Central memory CD8-positive, alpha-beta T cell (primary cell): ENCODE data around the gene CORO6.

Experiments
- ATAC-seq: fragments of 150-1000 bp; cut with Tn5 transposase; replicated peaks from 2 replicates; pipeline ENCODE4 v1.10.0; 2022; ENCODE audit warnings: mild to moderate bottlenecking, moderate FRiP score, moderate number of reproducible peaks; ENCODE audit not compliant: poor library complexity, severe bottlenecking; ENCODE audit errors: extremely low read depth
- DNase-seq, 2 donors: peaks; one replicate each; pipeline ENCODE4 v3.0.0; 2021; ENCODE audit warnings: low spot score in 2 of 2
- H3K27ac Mint-ChIP-seq: one replicate; pipeline ENCODE4 v1.8.0; 2022; ENCODE audit warnings: low read depth, mild to moderate bottlenecking, moderate library complexity, mixed read lengths
- H3K27me3 Mint-ChIP-seq: one replicate; pipeline ENCODE4 v1.8.0; 2022; ENCODE audit warnings: mixed read lengths
- H3K36me3 Mint-ChIP-seq: one replicate; pipeline ENCODE4 v1.8.0; 2022; ENCODE audit warnings: mild to moderate bottlenecking, moderate library complexity, mixed read lengths; ENCODE audit not compliant: insufficient read depth
- H3K4me1 Mint-ChIP-seq: one replicate; pipeline ENCODE4 v1.8.0; 2022; ENCODE audit warnings: mixed read lengths
- H3K4me3 Mint-ChIP-seq: one replicate; pipeline ENCODE4 v1.8.0; 2022; ENCODE audit warnings: mild to moderate bottlenecking, moderate library complexity, mixed read lengths
- H3K9me3 Mint-ChIP-seq: one replicate; pipeline ENCODE4 v1.8.0; 2022; ENCODE audit warnings: mixed read lengths

The CORO6 gene

DNA sequence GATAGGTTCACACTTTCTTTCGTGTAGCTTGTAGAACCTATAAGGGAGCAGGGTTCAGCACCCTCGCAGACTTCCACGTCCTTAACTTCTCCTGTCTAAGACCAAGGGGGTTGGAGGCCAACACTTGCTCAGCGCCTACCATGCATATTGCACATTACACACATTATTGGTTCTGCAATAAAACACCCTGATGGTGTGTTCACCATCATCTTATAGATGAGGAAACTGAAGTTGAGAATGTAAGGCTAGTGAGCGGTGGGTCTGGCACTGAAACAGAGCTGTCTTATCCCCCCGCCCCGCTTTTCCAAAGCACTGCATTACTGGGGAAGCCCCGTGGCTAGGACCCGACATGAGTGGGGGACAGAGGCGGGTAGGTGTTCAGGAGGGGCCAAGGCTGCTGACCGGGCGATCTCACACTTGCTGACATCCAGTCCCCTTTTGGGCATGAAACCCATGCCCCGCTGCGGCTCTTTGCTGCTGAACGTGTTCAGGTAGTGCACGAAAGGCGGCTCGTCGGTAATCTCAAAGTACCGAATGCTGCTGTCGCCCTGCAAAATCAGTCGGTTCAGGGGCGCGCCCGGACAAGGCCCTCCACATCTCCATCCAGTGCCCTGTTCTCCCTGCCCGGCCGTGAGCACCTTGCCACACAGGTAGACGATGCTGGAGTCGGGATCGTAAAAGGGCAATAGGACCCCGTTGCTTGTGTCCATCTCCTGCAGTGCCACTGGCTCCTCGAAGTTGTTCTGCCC is 6.2 kb downstream of the CORO6 start:
- peaks cover 4% of the 10 kb centered on the region for H3K36me3 Mint-ChIP-seq
- no peaks in the 10 kb centered on the region for H3K27me3 Mint-ChIP-seq
- DNase-seq (no peak), ATAC-seq (no peak)
- H3K4me3 Mint-ChIP-seq = peak overlapping the region; percentile 85
- peak overlapping the region; percentile 70 for H3K27ac Mint-ChIP-seq
- peaks cover 41% of the 10 kb centered on the region for H3K4me1 Mint-ChIP-seq
- no peaks in the 10 kb centered on the region for H3K9me3 Mint-ChIP-seq

DNA sequence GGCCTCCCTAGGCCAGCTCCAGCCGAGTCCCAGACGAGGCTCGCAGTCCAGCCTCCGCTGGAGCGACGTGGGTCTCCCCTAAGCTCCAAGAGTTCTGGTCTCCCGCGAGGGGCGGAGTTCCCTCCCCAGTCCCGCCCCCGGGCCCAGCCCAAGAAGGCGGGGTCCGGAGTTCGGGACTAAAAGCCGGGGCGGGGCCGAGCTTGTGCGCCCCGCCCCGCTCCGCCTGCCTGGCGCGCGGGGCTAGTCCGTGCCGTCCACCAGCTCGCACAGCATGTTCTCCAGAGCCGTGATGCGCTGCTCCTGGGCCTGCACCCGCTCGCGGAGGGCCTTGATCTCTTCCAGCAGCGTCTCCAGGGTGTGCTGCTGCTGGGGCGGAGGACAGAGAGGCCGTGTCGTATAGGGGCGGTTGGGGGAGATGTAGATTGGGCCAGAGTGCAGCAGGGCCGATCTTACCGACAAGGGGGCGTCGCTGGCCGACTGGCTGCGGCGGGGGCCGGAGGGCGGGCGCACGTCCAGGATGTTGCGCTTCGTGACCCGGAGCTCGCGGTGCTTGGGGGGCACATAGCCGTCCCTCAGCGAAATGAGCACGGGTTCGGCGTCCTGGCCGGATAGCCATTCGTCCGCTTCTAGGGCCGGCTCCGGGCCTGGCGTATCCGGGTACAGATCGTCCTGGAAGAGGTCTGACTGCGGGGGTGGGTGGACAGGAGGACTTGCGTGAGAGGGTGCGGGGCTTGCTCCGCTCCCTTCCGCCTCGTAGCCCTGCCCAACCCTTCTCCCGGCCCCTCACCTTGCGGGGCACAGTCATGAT is 7.0 kb downstream of the CORO6 start:
- H3K36me3 Mint-ChIP-seq = peaks cover 4% of the 10 kb centered on the region
- ATAC-seq (peak; percentile 58), DNase-seq (peak; percentile 69 to 77)
- H3K4me3 Mint-ChIP-seq = peak overlapping the region; percentile 85
- H3K27me3 Mint-ChIP-seq = no peaks in the 10 kb centered on the region
- H3K9me3 Mint-ChIP-seq = no peaks in the 10 kb centered on the region
- peaks cover 41% of the 10 kb centered on the region for H3K4me1 Mint-ChIP-seq
- H3K27ac Mint-ChIP-seq = peak overlapping the region; percentile 57

DNA sequence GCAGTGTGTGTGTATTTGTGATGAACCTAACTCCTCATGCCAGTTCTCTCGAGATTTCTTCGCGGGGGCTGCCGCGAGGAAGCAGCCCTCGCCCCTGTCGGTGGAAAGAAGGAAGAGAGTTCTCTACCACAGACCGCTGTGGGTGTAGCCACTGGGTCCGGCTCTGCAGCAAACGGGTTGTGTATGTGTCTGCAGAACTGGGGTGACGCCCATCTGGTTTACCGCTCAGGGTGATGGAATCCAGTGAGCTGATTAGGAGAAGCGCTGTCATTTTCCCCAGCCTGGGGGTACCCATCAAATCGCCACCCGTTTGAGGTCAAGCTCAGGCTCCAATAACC is 7.7 kb downstream of the CORO6 start:
- peak overlapping the region; percentile 57 for H3K27ac Mint-ChIP-seq
- ATAC-seq = peak; percentile 58
- H3K27me3 Mint-ChIP-seq = no peaks in the 10 kb centered on the region
- peak; percentile 57 to 73 for DNase-seq
- H3K9me3 Mint-ChIP-seq = no peaks in the 10 kb centered on the region
- H3K36me3 Mint-ChIP-seq = peaks cover 2% of the 10 kb centered on the region
- peaks cover 41% of the 10 kb centered on the region for H3K4me1 Mint-ChIP-seq
- H3K4me3 Mint-ChIP-seq = peak overlapping the region; percentile 85

DNA sequence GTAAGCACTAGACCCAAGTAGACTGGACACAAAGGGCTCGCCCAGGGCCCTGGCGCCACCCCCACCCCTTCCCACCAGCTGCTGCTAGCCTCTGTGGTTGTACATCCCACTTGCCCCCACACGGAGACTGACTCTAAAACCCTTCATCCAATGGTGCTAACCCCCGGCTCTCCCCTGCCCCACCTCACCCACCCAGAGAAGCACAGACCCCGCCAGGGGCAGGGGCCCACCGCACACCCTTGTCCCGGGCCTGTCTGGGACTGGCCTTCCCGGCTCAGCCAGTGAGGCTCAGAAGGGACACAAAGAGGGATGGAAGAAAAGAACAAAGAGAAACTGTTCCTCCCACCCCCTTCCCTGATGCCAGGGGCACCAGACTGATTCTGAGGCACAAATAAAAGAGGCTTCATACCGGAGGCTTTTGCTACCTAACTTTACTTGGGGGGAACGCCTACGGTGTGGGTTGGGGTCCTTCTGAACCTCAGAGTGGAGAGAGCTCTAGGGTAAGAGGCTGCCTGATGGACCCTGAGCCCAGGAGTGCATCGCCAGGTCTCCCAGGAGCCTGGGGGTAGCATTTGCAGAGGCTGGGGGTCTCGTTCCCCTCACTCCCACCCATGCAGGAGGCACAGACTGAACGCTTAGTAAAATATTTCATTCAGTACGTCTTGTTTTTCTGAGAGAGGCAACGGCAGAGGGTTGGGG is 8.2 kb downstream of the CORO6 start:
- H3K9me3 Mint-ChIP-seq = no peaks in the 10 kb centered on the region
- peak overlapping the region; percentile 85 for H3K4me3 Mint-ChIP-seq
- H3K27ac Mint-ChIP-seq = peak overlapping the region; percentile 57
- no peak for DNase-seq
- no peak for ATAC-seq
- H3K27me3 Mint-ChIP-seq = no peaks in the 10 kb centered on the region
- peaks cover 2% of the 10 kb centered on the region for H3K36me3 Mint-ChIP-seq
- peaks cover 41% of the 10 kb centered on the region for H3K4me1 Mint-ChIP-seq

DNA sequence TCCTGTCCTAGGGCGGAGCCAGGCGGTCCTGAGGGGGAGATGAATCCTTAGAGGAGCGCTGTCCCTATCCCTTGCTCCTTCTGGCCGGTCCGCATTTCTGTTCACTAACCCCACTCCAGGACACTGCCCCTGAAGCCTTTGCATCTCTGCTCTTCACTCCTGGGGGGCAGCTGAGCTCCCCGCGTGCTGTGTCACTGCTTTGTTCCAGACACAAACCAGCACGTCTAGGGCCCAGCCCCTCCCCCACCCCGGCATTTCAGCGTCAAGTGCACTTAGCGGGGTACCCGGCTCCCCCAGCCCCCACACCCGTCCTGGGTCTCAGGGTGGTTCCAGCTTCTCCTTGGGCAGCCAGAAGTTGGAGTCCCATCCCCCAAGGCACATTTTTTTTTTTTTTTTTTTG is 8.9 kb downstream of the CORO6 start:
- DNase-seq = no peak
- Mint-ChIP-seq H3K27me3 (no peaks in the 10 kb centered on the region), H3K27ac (no peak overlapping the region), H3K4me3 (peak overlapping the region; percentile 85), H3K36me3 (peaks cover 2% of the 10 kb centered on the region), H3K4me1 (peaks cover 41% of the 10 kb centered on the region), H3K9me3 (no peaks in the 10 kb centered on the region)
- no peak for ATAC-seq

DNA sequence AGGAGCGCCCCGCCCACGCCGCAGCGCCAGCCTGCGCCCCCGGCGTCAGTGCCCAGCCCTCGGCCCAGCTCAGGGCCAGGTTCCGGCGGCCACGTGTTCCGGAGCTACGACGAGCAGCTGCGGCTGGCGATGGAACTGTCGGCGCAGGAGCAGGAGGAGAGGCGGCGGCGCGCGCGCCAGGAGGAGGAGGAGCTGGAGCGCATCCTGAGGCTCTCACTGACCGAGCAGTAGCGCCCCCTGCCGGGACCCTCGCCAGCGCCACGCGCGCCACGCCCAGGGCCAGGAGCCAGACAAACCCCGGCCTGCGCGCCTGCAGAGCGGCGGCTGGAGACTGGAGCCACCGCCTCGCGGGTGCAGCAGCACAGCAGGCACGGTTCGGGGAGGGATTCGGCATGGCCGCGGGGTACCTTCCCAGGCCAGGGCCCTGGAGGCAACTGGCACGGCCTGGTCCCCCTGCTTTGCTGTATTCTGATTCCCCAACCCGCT is 9.3 kb downstream of the CORO6 start:
- Mint-ChIP-seq H3K27ac (no peak overlapping the region), H3K36me3 (peaks cover 2% of the 10 kb centered on the region)
- ATAC-seq = no peak

DNA sequence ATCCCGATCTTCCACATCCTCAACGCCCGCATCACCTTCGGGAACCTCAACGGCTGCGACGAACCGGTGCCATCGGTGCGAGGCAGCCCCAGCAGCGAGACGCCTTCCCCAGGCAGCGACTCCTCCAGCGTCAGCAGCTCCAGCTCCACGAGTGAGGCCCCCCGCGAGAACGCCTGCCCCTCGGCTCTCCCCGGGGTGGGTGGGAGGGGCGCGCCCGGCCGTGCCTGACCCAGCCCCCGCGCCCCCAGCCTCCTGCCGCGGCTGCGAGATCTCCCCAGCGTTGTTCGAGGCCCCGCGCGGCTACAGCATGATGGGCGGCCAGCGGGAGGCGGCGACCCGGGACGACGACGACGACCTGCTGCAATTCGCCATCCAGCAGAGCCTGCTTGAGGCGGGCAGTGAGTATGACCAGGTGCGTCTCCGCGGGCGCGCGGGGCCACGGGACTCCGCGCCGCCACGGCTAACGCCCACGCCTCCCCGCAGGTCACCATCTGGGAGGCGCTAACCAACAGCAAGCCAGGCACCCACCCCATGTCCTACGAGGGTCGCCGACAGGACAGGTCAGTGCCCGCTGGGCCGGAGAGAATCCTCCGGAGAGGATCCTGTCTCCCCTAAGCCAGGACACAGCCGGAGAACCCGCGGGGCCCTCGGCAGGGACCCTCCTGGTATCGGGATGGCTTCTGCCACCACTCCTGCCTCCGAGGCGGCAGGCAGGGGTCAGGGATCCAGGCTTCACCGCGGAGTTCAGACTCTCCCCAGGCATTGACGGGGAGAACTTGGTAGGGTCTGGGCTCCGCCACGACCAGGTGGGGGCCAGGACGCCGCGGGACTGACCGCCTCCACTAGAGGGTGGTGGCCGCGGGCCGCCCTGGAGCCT is 10.1 kb downstream of the CORO6 start:
- H3K36me3 Mint-ChIP-seq = peaks cover 2% of the 10 kb centered on the region
- DNase-seq = no peak
- H3K27me3 Mint-ChIP-seq = no peaks in the 10 kb centered on the region
- peak overlapping the region; percentile 27 for H3K4me3 Mint-ChIP-seq
- ATAC-seq = no peak
- peaks cover 36% of the 10 kb centered on the region for H3K4me1 Mint-ChIP-seq
- no peak overlapping the region for H3K27ac Mint-ChIP-seq
- H3K9me3 Mint-ChIP-seq = no peaks in the 10 kb centered on the region

More for the DNA sequence above, 9.3 kb downstream of the CORO6 start:
- Mint-ChIP-seq H3K9me3 (no peaks in the 10 kb centered on the region), H3K27me3 (no peaks in the 10 kb centered on the region), H3K4me1 (peaks cover 40% of the 10 kb centered on the region), H3K4me3 (peak overlapping the region; percentile 85)
- peak; percentile 83 to 95 for DNase-seq

DNA sequence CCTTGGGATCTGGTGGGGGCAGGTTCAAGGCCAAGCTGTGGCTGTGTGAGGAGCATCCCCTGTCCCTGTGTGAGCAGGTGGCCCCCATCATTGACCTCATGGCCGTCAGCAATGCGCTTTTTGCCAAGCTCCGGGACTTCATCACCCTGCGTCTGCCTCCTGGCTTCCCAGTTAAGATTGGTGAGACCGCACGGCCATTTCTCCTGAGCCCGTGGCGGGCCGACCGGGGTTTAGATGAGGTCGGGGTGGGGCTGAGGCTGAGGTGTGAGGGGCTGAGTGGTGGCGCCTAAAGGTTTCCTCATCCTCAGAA is 10.7 kb downstream of the CORO6 start:
- no peaks in the 10 kb centered on the region for H3K27me3 Mint-ChIP-seq
- peaks cover 31% of the 10 kb centered on the region for H3K4me1 Mint-ChIP-seq
- peaks cover 2% of the 10 kb centered on the region for H3K36me3 Mint-ChIP-seq
- DNase-seq (no peak), ATAC-seq (no peak)
- H3K9me3 Mint-ChIP-seq = no peaks in the 10 kb centered on the region
- H3K4me3 Mint-ChIP-seq = no peak overlapping the region
- no peak overlapping the region for H3K27ac Mint-ChIP-seq

DNA sequence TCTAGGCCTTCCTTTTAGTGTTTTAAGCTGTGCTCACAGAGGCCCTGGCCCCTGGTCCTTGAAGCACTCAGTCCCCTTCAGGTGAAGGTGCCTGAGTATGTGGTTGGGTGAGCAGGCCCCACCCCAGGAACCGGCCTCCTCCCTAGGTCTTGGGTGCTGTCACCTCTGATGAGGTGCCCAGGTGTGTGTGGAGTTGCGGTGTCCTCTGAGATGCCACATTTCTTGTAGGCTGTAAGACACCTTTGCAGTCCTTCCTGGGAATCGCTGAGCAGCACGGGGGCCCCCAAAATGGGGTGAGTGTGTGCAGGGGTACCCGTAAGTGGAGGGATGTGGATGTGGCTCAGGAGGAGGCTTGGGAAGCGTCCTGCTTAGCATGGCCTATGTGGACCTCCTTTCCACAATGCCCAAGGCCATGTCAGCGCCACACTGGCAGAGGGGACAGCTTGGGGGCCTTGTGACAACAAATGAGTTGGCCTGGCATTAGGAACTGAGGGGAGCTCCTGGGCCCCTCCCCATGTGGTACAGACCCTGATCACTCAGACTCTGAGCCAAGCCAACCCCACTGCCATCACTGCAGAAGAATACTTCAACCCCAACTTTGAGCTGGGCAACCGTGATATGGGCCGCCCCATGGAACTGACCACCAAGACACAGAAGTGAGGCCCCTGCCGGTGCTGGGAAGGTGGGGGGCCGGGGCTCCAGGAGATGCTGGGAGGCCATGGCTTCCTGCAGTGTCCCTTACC is 11.2 kb downstream of the CORO6 start:
- H3K36me3 Mint-ChIP-seq = peaks cover 2% of the 10 kb centered on the region
- H3K4me3 Mint-ChIP-seq = no peak overlapping the region
- DNase-seq (no peak), ATAC-seq (no peak)
- no peaks in the 10 kb centered on the region for H3K9me3 Mint-ChIP-seq
- H3K27me3 Mint-ChIP-seq = no peaks in the 10 kb centered on the region
- H3K4me1 Mint-ChIP-seq = peaks cover 26% of the 10 kb centered on the region
- H3K27ac Mint-ChIP-seq = no peak overlapping the region

DNA sequence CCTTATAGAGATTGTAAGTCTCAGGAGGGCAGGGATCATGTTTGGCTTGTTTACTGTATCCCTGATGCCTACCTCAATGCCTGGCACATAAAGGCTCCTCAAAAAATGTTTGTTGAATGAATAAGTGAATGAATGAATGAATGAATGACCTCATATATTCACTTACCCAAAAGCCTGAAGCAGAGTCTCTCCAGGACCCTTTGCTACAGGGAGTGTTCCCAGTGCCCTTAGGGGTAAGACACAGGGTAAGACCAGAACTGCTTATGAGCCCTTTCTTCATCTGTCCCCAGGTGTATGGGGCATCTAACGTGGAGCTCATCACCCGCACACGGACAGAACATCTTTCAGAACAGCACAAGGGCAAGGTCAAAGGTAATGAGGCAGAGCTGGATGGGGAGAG is 12.3 kb downstream of the CORO6 start:
- Mint-ChIP-seq H3K27ac (no peak overlapping the region), H3K36me3 (no peaks in the 10 kb centered on the region), H3K27me3 (no peaks in the 10 kb centered on the region), H3K4me3 (no peak overlapping the region), H3K9me3 (no peaks in the 10 kb centered on the region), H3K4me1 (peaks cover 15% of the 10 kb centered on the region)
- DNase-seq (no peak), ATAC-seq (no peak)

DNA sequence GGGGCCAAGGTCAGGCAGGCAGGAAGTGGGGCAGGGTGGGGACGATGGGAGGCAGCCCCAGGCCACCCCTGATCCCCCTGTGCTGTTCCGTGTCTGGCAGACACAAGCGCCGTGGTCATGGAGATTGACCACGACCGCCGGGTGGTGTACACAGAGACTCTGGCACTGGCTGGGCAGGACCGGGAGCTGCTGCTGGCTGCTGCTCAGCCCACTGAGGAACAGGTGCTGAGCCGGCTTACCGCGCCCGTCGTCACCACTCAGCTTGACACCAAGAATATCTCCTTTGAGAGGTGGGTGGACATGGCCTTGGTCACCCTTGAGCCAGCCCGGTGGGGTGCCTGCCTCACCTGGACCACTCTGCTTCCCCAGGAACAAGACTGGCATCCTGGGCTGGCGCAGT is 13.7 kb downstream of the CORO6 start:
- Mint-ChIP-seq H3K27ac (no peak overlapping the region), H3K27me3 (no peaks in the 10 kb centered on the region), H3K4me3 (no peak overlapping the region), H3K36me3 (no peaks in the 10 kb centered on the region), H3K4me1 (peaks cover 4% of the 10 kb centered on the region), H3K9me3 (no peaks in the 10 kb centered on the region)
- no peak for DNase-seq
- ATAC-seq = no peak
